ENCODE results near the gene TSGA10IP.

The TSGA10IP gene

DNA sequence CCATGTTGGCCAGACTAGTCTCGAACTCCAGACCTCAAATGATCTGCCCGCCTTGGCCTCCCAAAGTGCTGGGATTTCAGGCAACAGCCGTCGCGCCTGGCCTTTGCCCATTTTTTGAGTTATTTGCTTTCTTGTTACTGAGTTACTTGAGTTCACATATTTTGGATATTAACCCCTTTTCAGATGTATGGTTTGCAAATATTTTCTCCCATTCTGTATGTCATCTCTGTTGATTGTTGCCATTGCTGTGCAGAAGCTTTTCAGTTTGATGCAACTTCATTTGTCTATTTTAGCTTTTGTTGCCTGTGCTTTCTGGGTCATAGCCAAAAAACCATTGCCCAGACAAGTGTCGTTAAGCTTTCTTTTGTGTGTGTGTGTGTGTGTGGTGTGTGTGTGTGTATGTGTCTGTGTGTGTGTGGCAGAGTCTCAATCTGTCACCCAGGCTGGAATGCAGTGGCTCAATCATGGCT, 6.8 kb downstream of the TSGA10IP start:
- Histone ChIP-seq H3K9me2 (replicated peaks; ENCODE audit: low read depth, low read length) (no peaks in the 10 kb centered on the region), H3K9me3 (ENCODE audit: insufficient read depth, low read depth, low read length) (no peaks in the 10 kb centered on the region), H3K27me3 (ENCODE audit: insufficient read depth, low read length, poor library complexity, severe bottlenecking) (no peaks in the 10 kb centered on the region), H3K4me1 (ENCODE audit: insufficient read depth, low read length, poor library complexity, severe bottlenecking) (no peaks in the 10 kb centered on the region), H2AFZ (ENCODE audit: low read length) (no peak overlapping the region), H3K36me3 (ENCODE audit: insufficient read depth, low read length) (no peaks in the 10 kb centered on the region), H3K9ac (ENCODE audit: low read depth, low read length, poor library complexity, severe bottlenecking) (no peak overlapping the region), H3F3A (ENCODE audit: low read depth) (no peaks in the 10 kb centered on the region), H3K4me3 (ENCODE audit: low read length, poor library complexity, severe bottlenecking) (no peak overlapping the region), H3K79me2 (ENCODE audit: insufficient read depth, low read length) (no peaks in the 10 kb centered on the region), H4K20me1 (ENCODE audit: insufficient read depth, low read length, poor library complexity, severe bottlenecking) (no peaks in the 10 kb centered on the region), H3K4me2 (ENCODE audit: low read depth, low read length, poor library complexity, severe bottlenecking) (no peak overlapping the region)
- TF ChIP-seq, protein P1, sequence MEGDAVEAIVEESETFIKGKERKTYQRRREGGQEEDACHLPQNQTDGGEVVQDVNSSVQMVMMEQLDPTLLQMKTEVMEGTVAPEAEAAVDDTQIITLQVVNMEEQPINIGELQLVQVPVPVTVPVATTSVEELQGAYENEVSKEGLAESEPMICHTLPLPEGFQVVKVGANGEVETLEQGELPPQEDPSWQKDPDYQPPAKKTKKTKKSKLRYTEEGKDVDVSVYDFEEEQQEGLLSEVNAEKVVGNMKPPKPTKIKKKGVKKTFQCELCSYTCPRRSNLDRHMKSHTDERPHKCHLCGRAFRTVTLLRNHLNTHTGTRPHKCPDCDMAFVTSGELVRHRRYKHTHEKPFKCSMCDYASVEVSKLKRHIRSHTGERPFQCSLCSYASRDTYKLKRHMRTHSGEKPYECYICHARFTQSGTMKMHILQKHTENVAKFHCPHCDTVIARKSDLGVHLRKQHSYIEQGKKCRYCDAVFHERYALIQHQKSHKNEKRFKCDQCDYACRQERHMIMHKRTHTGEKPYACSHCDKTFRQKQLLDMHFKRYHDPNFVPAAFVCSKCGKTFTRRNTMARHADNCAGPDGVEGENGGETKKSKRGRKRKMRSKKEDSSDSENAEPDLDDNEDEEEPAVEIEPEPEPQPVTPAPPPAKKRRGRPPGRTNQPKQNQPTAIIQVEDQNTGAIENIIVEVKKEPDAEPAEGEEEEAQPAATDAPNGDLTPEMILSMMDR (conservative IDR thresholded peaks at IDR 0.05; ENCODE audit: low read length) = no peak
- TF ChIP-seq EZH2phosphoT487 (IDR thresholded peaks at IDR 0.05; ENCODE audit: borderline replicate concordance) = no peak

DNA sequence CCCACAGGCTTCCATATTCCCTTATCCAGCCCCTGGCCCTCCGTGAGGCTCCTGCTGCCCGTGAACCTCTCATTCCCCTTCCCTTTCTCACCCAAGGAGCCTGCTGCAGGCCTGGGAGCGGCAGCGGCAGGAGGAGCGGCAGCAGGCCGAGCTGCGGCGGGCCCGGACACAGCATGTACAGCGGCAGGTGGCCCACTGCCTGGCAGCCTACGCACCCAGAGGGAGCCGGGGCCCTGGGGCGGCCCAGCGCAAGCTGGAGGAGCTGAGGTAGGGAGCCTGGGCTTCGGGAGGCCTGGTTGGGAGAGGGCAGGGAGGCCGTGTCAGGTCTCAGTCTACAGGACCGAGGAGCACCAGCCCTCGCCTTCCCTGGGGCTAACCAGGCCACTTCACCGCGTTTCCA, 8.2 kb downstream of the TSGA10IP start:
- no peak overlapping the region for H2AFZ ChIP-seq (ENCODE audit: low read length)
- no peak overlapping the region for H3K9ac ChIP-seq (ENCODE audit: low read depth, low read length, poor library complexity, severe bottlenecking)
- H3K9me2 ChIP-seq (replicated peaks; ENCODE audit: low read depth, low read length) = no peaks in the 10 kb centered on the region

DNA sequence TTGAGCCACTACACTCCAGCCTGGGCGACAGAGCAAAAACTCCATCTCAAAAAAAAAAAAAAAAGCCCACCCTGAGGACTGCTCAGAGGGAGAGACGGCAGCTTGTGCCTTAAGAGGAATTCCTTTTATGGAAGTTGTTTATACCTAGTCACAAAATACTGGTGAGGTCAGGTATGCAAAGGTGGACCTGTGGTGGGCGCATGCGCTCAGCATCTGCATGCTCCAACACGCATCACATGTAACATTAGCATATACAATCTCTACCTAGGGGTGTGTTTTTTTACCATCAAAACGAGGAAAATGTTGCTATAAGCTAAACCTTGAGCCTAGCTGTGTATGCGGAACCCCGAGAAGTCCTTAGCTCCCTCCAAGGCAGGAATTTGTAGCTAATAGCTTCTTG, 9.5 kb downstream of the TSGA10IP start:
- Histone ChIP-seq H3K79me2 (ENCODE audit: insufficient read depth, low read length) (no peaks in the 10 kb centered on the region), H3K9me3 (ENCODE audit: insufficient read depth, low read depth, low read length) (no peaks in the 10 kb centered on the region), H2AFZ (ENCODE audit: low read length) (no peak overlapping the region), H3K27me3 (ENCODE audit: insufficient read depth, low read length, poor library complexity, severe bottlenecking) (no peaks in the 10 kb centered on the region), H3K9me2 (replicated peaks; ENCODE audit: low read depth, low read length) (no peaks in the 10 kb centered on the region), H3K4me1 (ENCODE audit: insufficient read depth, low read length, poor library complexity, severe bottlenecking) (no peaks in the 10 kb centered on the region), H4K20me1 (ENCODE audit: insufficient read depth, low read length, poor library complexity, severe bottlenecking) (no peaks in the 10 kb centered on the region), H3K4me3 (ENCODE audit: low read length, poor library complexity, severe bottlenecking) (no peak overlapping the region), H3K4me2 (ENCODE audit: low read depth, low read length, poor library complexity, severe bottlenecking) (no peak overlapping the region), H3K9ac (ENCODE audit: low read depth, low read length, poor library complexity, severe bottlenecking) (no peak overlapping the region), H3K36me3 (ENCODE audit: insufficient read depth, low read length) (no peaks in the 10 kb centered on the region), H3F3A (ENCODE audit: low read depth) (no peaks in the 10 kb centered on the region)
- TF ChIP-seq EZH2phosphoT487 (IDR thresholded peaks at IDR 0.05; ENCODE audit: borderline replicate concordance) = no peak
- TF ChIP-seq, protein P1 (conservative IDR thresholded peaks at IDR 0.05; ENCODE audit: low read length) = no peak

More for the DNA sequence above, 8.2 kb downstream of the TSGA10IP start:
- TF ChIP-seq, protein P1 (conservative IDR thresholded peaks at IDR 0.05; ENCODE audit: low read length) = no peak
- no peak for TF ChIP-seq EZH2phosphoT487 (IDR thresholded peaks at IDR 0.05; ENCODE audit: borderline replicate concordance)
- Histone ChIP-seq H3F3A (ENCODE audit: low read depth) (no peaks in the 10 kb centered on the region), H3K4me1 (ENCODE audit: insufficient read depth, low read length, poor library complexity, severe bottlenecking) (no peaks in the 10 kb centered on the region), H3K27me3 (ENCODE audit: insufficient read depth, low read length, poor library complexity, severe bottlenecking) (no peaks in the 10 kb centered on the region), H3K4me3 (ENCODE audit: low read length, poor library complexity, severe bottlenecking) (no peak overlapping the region), H3K9me3 (ENCODE audit: insufficient read depth, low read depth, low read length) (no peaks in the 10 kb centered on the region), H4K20me1 (ENCODE audit: insufficient read depth, low read length, poor library complexity, severe bottlenecking) (no peaks in the 10 kb centered on the region), H3K36me3 (ENCODE audit: insufficient read depth, low read length) (no peaks in the 10 kb centered on the region), H3K79me2 (ENCODE audit: insufficient read depth, low read length) (no peaks in the 10 kb centered on the region), H3K4me2 (ENCODE audit: low read depth, low read length, poor library complexity, severe bottlenecking) (no peak overlapping the region)
